Mesendoderm (in vitro differentiated cells): ENCODE results near the gene PHLPP1.

ENCODE experiments used
- DNase-seq: peaks from one replicate; pipeline ENCODE4 v3.0.0; 2013
- H2AK5ac ChIP-seq: 2 replicates; pipeline ENCODE4 v1.6.1; 2013; ENCODE audit warnings: low read length, inconsistent platforms
- H2BK120ac ChIP-seq: 2 replicates; pipeline ENCODE4 v1.6.1; 2013; ENCODE audit warnings: low read depth, mild to moderate bottlenecking, low read length, moderate library complexity, mixed read lengths
- H2BK15ac ChIP-seq: replicated peaks from 2 replicates; pipeline ENCODE4 v1.6.1; 2013; ENCODE audit warnings: low read depth, mild to moderate bottlenecking, moderate library complexity
- H2BK5ac ChIP-seq: 2 replicates; pipeline ENCODE4 v1.6.1; 2013; ENCODE audit warnings: low read length, inconsistent platforms
- H3K18ac ChIP-seq: 2 replicates; pipeline ENCODE4 v1.6.1; 2013; ENCODE audit warnings: mild to moderate bottlenecking, low read length, mixed read lengths
- H3K23ac ChIP-seq: one replicate; pipeline ENCODE4 v1.6.1; 2013; ENCODE audit warnings: low read length
- H3K27ac ChIP-seq: 2 replicates; pipeline ENCODE4 v1.5.1; 2013; ENCODE audit warnings: low read depth, mild to moderate bottlenecking, inconsistent platforms, low read length, moderate library complexity
- H3K27me3 ChIP-seq: 2 replicates; pipeline ENCODE4 v1.6.1; 2013; ENCODE audit warnings: low read length, control low read depth, mild to moderate bottlenecking, inconsistent platforms; ENCODE audit not compliant: insufficient read depth, poor library complexity
- H3K36me3 ChIP-seq: 2 replicates; pipeline ENCODE4 v1.6.1; 2013; ENCODE audit warnings: low read length, inconsistent platforms; ENCODE audit not compliant: control insufficient read depth, insufficient read depth
- H3K4ac ChIP-seq: one replicate; pipeline ENCODE4 v1.6.1; 2013; ENCODE audit warnings: low read depth, mild to moderate bottlenecking, low read length, moderate library complexity
- H3K4me1 ChIP-seq: 2 replicates; pipeline ENCODE4 v1.6.1; 2013; ENCODE audit warnings: low read depth, low read length, inconsistent platforms; ENCODE audit not compliant: control insufficient read depth
- H3K4me2 ChIP-seq: 2 replicates; pipeline ENCODE4 v1.6.1; 2013; ENCODE audit warnings: low read length
- H3K4me3 ChIP-seq: 2 replicates; pipeline ENCODE4 v1.5.1; 2013; ENCODE audit warnings: mild to moderate bottlenecking, low read length
- H3K56ac ChIP-seq: one replicate; pipeline ENCODE4 v1.6.1; 2013; ENCODE audit warnings: low read length
- H3K79me1 ChIP-seq: 2 replicates; pipeline ENCODE4 v1.6.1; 2013; ENCODE audit warnings: low read length, inconsistent platforms
- H3K79me2 ChIP-seq: 2 replicates; pipeline ENCODE4 v1.6.1; 2013; ENCODE audit warnings: mild to moderate bottlenecking, low read length; ENCODE audit not compliant: control insufficient read depth, insufficient read depth
- H3K9ac ChIP-seq: 2 replicates; pipeline ENCODE4 v1.6.1; 2013; ENCODE audit warnings: low read length, inconsistent platforms
- H4K5ac ChIP-seq: one replicate; pipeline ENCODE4 v1.6.1; 2013; ENCODE audit warnings: low read length
- H4K8ac ChIP-seq: one replicate; pipeline ENCODE4 v1.6.1; 2013; ENCODE audit warnings: low read depth, mild to moderate bottlenecking, control low read depth, low read length, moderate library complexity
- WGBS: extraction: QIAGEN DNeasy Blood & Tissue Kit; methylation state at CpG from one replicate; pipeline ENCODE4 v1.1.7; 2013; ENCODE audit warnings: low lambda C conversion rate, missing lambda C conversion rate; ENCODE audit not compliant: insufficient coverage; ENCODE audit errors: extremely low coverage; 5-methylcytosine and 5-hydroxymethylcytosine counted together

PHLPP1 gene

DNA sequence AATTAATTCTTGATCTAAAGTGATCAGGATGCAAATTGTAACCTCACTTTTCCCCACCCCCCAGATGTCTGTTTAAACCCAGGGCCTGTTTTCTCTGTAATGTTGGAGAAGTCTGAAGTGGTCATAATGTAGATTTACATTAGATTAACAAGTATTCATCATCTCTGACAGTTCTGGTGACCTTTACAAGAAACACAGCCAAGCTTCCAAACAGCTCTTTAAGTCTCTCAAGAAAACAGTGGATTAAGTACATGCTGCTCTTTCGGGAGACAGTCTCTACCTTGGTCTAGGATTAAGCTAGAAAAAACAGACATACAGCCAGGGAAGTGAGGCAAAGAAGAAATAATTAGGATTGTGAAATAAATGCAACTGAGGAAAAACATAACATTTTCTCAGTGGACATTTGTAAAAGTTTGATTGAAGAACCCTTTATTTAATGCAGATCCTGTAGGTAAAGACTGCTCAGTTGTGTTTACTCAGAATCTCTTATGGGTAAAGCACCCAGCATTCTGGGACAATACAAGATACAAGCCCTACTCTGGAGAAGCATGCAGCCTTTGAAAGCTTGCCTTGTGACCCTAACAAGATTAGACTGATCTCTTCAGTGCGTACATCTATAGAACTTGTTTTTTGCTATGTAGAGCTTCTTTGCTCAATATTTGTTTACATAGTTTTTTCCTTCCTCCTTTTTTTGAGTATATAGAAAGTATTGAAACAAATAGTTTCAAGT, 203.9 kb downstream of the PHLPP1 start:
- no peak for DNase-seq
- H2BK120ac ChIP-seq = no peak overlapping the region
- H3K36me3 ChIP-seq = no peaks in the 10 kb centered on the region
- no peaks in the 10 kb centered on the region for H3K79me1 ChIP-seq
- no peak overlapping the region for H3K4me3 ChIP-seq
- H2AK5ac ChIP-seq = no peak overlapping the region
- H3K23ac ChIP-seq = no peak overlapping the region
- no peak overlapping the region for H3K4ac ChIP-seq
- no peak overlapping the region for H2BK15ac ChIP-seq
- H3K79me2 ChIP-seq = no peaks in the 10 kb centered on the region
- no peak overlapping the region for H3K9ac ChIP-seq
- no peak overlapping the region for H3K27ac ChIP-seq
- H3K4me2 ChIP-seq = no peak overlapping the region
- H3K4me1 ChIP-seq = no peaks in the 10 kb centered on the region
- H2BK5ac ChIP-seq = no peak overlapping the region
- WGBS = no CpG with 5 or more reads among the region's 2 CpGs
- H3K56ac ChIP-seq = no peak overlapping the region
- H3K27me3 ChIP-seq = no peaks in the 10 kb centered on the region
- H4K5ac ChIP-seq = no peak overlapping the region
- H4K8ac ChIP-seq = no peak overlapping the region
- no peak overlapping the region for H3K18ac ChIP-seq

DNA sequence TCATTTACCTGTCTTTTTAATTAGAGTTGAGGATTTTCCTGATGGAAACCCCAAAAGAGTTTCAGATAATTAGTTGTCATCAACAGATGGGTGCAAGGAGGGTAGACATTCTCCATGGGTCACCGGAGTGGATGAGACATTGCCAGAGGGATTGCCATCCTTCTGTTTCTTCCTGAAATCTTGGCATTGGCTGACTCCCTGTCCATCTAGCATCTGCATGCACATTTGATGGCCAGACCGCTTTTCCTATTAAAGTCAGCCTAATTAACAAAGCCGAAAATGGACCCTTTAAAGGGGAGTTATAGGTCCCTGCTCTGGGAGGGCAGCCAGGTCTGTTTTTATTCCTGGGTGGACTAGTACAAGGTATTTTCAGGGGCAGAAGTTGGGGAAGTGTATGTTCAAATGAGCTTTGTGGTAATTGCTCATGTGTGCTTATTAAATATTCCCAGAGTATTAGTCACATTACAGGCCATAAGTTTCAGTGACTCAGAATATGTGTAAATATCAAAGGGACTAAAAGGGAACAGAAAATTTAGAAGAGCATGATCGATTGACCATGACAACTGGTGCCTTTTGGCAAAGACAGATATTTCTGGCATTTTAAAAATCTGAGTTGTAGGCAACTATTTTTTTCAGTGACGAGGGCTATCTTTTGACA, 209.8 kb downstream of the PHLPP1 start:
- no peak overlapping the region for H4K5ac ChIP-seq
- no peak overlapping the region for H3K56ac ChIP-seq
- H3K79me1 ChIP-seq = no peaks in the 10 kb centered on the region
- H4K8ac ChIP-seq = no peak overlapping the region
- no peak overlapping the region for H3K23ac ChIP-seq
- H3K4me3 ChIP-seq = no peak overlapping the region
- no peak overlapping the region for H2AK5ac ChIP-seq
- H2BK120ac ChIP-seq = no peak overlapping the region
- H3K79me2 ChIP-seq = no peaks in the 10 kb centered on the region
- no peak overlapping the region for H3K27ac ChIP-seq
- no peak overlapping the region for H2BK15ac ChIP-seq
- H3K9ac ChIP-seq = no peak overlapping the region
- no peak overlapping the region for H2BK5ac ChIP-seq
- no peaks in the 10 kb centered on the region for H3K36me3 ChIP-seq
- H3K4me1 ChIP-seq = no peaks in the 10 kb centered on the region
- no peak overlapping the region for H3K4me2 ChIP-seq
- H3K18ac ChIP-seq = no peak overlapping the region
- no peak overlapping the region for H3K4ac ChIP-seq
- no CpG with 5 or more reads among the region's 5 CpGs for WGBS
- H3K27me3 ChIP-seq = no peaks in the 10 kb centered on the region
- no peak for DNase-seq

GRCh38 chr18:62928326-62928725, 213.0 kb downstream of the PHLPP1 start:
- no peaks in the 10 kb centered on the region for H3K36me3 ChIP-seq
- H3K79me2 ChIP-seq = no peaks in the 10 kb centered on the region
- H2BK120ac ChIP-seq = no peak overlapping the region
- no peak overlapping the region for H3K56ac ChIP-seq
- no peak overlapping the region for H4K8ac ChIP-seq
- no peak overlapping the region for H3K4ac ChIP-seq
- H3K79me1 ChIP-seq = no peaks in the 10 kb centered on the region
- H2AK5ac ChIP-seq = no peak overlapping the region
- no peak overlapping the region for H3K4me2 ChIP-seq
- no peak overlapping the region for H2BK15ac ChIP-seq
- WGBS = no CpG with 5 or more reads among the region's 1 CpG
- no peaks in the 10 kb centered on the region for H3K27me3 ChIP-seq
- no peak overlapping the region for H3K27ac ChIP-seq
- DNase-seq = no peak
- H4K5ac ChIP-seq = no peak overlapping the region
- H2BK5ac ChIP-seq = no peak overlapping the region
- no peak overlapping the region for H3K9ac ChIP-seq
- no peak overlapping the region for H3K18ac ChIP-seq
- no peak overlapping the region for H3K23ac ChIP-seq
- H3K4me3 ChIP-seq = no peak overlapping the region
- no peaks in the 10 kb centered on the region for H3K4me1 ChIP-seq

GRCh38 chr18:62933261-62933887, 218.0 kb downstream of the PHLPP1 start:
- Histone ChIP-seq H3K4me3 (no peak overlapping the region), H3K9ac (no peak overlapping the region), H3K18ac (no peak overlapping the region), H3K79me1 (no peaks in the 10 kb centered on the region), H2BK120ac (no peak overlapping the region), H3K56ac (no peak overlapping the region), H2BK5ac (no peak overlapping the region), H3K27ac (no peak overlapping the region), H2BK15ac (no peak overlapping the region), H2AK5ac (no peak overlapping the region), H3K4ac (no peak overlapping the region), H3K23ac (no peak overlapping the region), H3K4me1 (no peaks in the 10 kb centered on the region), H4K5ac (no peak overlapping the region), H3K36me3 (no peaks in the 10 kb centered on the region), H3K4me2 (no peak overlapping the region), H4K8ac (no peak overlapping the region), H3K27me3 (no peaks in the 10 kb centered on the region), H3K79me2 (no peaks in the 10 kb centered on the region)
- DNase-seq = no peak
- no CpG with 5 or more reads among the region's 2 CpGs for WGBS

GRCh38 chr18:62935994-62936393, 220.7 kb downstream of the PHLPP1 start:
- no CpG with 5 or more reads among the region's 3 CpGs for WGBS
- Histone ChIP-seq H3K4me2 (no peak overlapping the region), H3K9ac (no peak overlapping the region), H4K5ac (no peak overlapping the region), H3K18ac (no peak overlapping the region), H3K79me2 (no peaks in the 10 kb centered on the region), H2AK5ac (no peak overlapping the region), H2BK15ac (no peak overlapping the region), H3K4ac (no peak overlapping the region), H2BK5ac (no peak overlapping the region), H3K4me3 (no peak overlapping the region), H3K27ac (no peak overlapping the region), H3K79me1 (peaks cover 2% of the 10 kb centered on the region), H3K23ac (no peak overlapping the region), H3K36me3 (no peaks in the 10 kb centered on the region), H2BK120ac (no peak overlapping the region), H3K4me1 (no peaks in the 10 kb centered on the region), H3K27me3 (no peaks in the 10 kb centered on the region), H4K8ac (no peak overlapping the region), H3K56ac (no peak overlapping the region)
- DNase-seq = peak; percentile 13
